ENCODE measurements around the gene CAMK4.
"Not testable (repeated sequence)": the region's sequence is repeated elsewhere in the genome, so short reads cannot be mapped to it uniquely, and the experiment has no call there.

The CAMK4 gene

DNA sequence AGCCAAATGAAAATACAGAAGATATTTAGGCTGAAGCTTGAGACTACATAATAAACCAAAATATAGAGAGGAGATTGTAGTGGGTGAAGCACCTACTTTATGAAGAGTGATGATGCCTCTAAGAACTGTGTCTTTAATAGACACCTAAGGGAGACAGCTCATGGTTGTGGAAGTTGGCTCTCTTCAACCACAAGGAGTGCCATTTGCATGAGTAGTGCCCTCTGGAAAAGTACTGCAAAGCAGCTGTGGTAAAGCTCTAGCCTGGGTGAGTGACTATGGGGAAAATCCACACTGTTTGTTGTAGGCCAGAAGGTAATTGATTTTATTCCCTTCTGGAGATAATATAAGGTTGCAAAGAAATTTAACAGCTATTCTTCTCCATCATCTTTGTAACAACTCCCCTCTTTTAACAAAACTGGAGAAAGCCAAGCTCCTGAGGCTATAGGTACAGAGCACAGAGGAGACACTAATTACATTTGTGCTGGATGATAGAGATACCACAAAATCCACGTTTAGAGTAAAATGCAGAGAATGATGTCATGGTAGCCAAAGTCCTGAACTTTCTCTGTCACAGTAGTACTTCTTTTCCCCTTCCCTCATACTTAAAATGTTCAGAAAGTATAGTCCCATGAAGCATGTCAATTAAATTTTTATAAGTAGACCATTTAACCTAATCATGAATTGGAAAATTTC, 165.4 kb downstream of the CAMK4 start:
- no peaks in the 10 kb centered on the region for H3K9me3 ChIP-seq (ENCODE audit: low read length)
- no peaks in the 10 kb centered on the region for H3K27me3 ChIP-seq (ENCODE audit: insufficient read depth, low read length)
- H2AFZ ChIP-seq (ENCODE audit: low read depth, low read length) = no peak overlapping the region
- no peak overlapping the region for H3K4me3 ChIP-seq (ENCODE audit: low read length)
- no peaks in the 10 kb centered on the region for H3K36me3 ChIP-seq (ENCODE audit: insufficient read depth, low read length)
- H3K4me1 ChIP-seq (ENCODE audit: insufficient read depth, low read length) = no peaks in the 10 kb centered on the region

GRCh38 chr5:111392181-111392580, 168.0 kb downstream of the CAMK4 start:
- Histone ChIP-seq H3K9me3 (ENCODE audit: low read length) (no peaks in the 10 kb centered on the region), H3K4me1 (ENCODE audit: insufficient read depth, low read length) (no peaks in the 10 kb centered on the region), H3K4me3 (ENCODE audit: low read length) (no peak overlapping the region), H2AFZ (ENCODE audit: low read depth, low read length) (no peak overlapping the region), H3K27me3 (ENCODE audit: insufficient read depth, low read length) (no peaks in the 10 kb centered on the region), H3K36me3 (ENCODE audit: insufficient read depth, low read length) (no peaks in the 10 kb centered on the region)

DNA sequence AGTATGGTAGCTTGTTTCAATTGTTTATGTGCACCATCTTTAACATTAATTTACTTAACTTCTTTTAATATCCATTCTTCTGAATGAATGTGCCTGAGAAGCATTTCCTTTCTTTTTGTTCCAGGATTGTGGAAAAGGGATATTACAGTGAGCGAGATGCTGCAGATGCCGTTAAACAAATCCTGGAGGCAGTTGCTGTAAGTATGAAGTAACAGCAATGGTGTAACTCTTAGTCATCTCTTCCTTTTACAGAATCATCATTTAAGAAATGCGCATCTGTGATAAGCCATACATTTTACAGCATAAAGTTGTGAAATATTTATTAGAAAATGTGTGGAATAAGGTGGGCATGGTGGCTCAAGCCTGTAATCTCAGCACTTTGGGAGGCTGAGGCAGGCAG, 170.4 kb downstream of the CAMK4 start:
- Histone ChIP-seq H3K36me3 (ENCODE audit: insufficient read depth, low read length) (no peaks in the 10 kb centered on the region), H2AFZ (ENCODE audit: low read depth, low read length) (no peak overlapping the region)

GRCh38 chr5:111398013-111398412, 173.8 kb downstream of the CAMK4 start:
- no peaks in the 10 kb centered on the region for H3K36me3 ChIP-seq (ENCODE audit: insufficient read depth, low read length)
- H3K27me3 ChIP-seq (ENCODE audit: insufficient read depth, low read length) = no peaks in the 10 kb centered on the region
- H3K4me3 ChIP-seq (ENCODE audit: low read length) = no peak overlapping the region
- H3K4me1 ChIP-seq (ENCODE audit: insufficient read depth, low read length) = no peaks in the 10 kb centered on the region
- no peak overlapping the region for H2AFZ ChIP-seq (ENCODE audit: low read depth, low read length)
- H3K9me3 ChIP-seq (ENCODE audit: low read length) = no peaks in the 10 kb centered on the region

More for the DNA sequence above, 170.4 kb downstream of the CAMK4 start:
- H3K9me3 ChIP-seq (ENCODE audit: low read length) = no peaks in the 10 kb centered on the region
- no peaks in the 10 kb centered on the region for H3K4me1 ChIP-seq (ENCODE audit: insufficient read depth, low read length)
- no peak overlapping the region for H3K4me3 ChIP-seq (ENCODE audit: low read length)
- H3K27me3 ChIP-seq (ENCODE audit: insufficient read depth, low read length) = no peaks in the 10 kb centered on the region

DNA sequence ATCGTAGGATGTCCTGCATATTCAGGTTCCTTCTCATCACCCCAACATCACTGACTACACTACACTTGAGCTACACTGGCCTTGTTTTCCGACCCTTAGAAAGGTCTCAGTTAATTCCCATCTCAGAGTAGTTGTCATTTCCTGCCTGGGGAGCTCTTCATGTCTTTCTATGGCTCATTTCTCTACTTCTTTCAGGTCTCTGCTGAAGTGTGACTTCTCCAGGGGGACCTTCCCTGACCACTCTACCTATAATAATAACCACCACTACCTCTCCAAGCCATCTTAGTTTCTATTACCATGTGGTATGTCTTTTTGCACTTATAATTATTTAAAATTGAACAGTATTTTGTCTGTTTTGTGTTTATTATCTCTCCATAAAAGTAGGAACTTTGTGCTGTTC, 174.9 kb downstream of the CAMK4 start:
- H3K4me1 ChIP-seq (ENCODE audit: insufficient read depth, low read length) = no peaks in the 10 kb centered on the region
- H3K9me3 ChIP-seq (ENCODE audit: low read length) = no peaks in the 10 kb centered on the region
- no peak overlapping the region for H3K4me3 ChIP-seq (ENCODE audit: low read length)
- H2AFZ ChIP-seq (ENCODE audit: low read depth, low read length) = no peak overlapping the region
- no peaks in the 10 kb centered on the region for H3K27me3 ChIP-seq (ENCODE audit: insufficient read depth, low read length)
- H3K36me3 ChIP-seq (ENCODE audit: insufficient read depth, low read length) = no peaks in the 10 kb centered on the region

DNA sequence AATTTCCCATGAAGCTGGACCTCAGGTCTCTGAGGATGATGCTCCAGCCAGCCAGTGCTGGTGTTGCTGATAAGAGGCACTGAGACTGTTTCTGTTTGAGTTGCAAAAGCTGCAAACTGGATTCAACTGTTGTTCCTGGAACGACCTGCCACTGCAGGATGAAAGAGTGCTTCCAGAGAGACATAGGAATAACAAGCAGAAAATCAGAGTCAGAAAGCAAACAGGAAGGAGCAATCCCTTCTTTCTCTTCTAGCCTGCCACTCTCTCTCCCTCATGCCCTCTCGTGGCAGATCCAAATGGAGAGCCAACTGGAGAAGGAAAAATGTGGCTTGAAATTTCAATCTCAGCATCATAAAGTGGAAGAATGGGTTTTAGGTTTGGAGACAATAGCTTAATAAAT, 177.7 kb downstream of the CAMK4 start:
- Histone ChIP-seq H3K9me3 (ENCODE audit: low read length) (no peaks in the 10 kb centered on the region), H3K4me3 (ENCODE audit: low read length) (no peak overlapping the region), H3K36me3 (ENCODE audit: insufficient read depth, low read length) (no peaks in the 10 kb centered on the region), H2AFZ (ENCODE audit: low read depth, low read length) (no peak overlapping the region), H3K4me1 (ENCODE audit: insufficient read depth, low read length) (no peaks in the 10 kb centered on the region), H3K27me3 (ENCODE audit: insufficient read depth, low read length) (no peaks in the 10 kb centered on the region)

DNA sequence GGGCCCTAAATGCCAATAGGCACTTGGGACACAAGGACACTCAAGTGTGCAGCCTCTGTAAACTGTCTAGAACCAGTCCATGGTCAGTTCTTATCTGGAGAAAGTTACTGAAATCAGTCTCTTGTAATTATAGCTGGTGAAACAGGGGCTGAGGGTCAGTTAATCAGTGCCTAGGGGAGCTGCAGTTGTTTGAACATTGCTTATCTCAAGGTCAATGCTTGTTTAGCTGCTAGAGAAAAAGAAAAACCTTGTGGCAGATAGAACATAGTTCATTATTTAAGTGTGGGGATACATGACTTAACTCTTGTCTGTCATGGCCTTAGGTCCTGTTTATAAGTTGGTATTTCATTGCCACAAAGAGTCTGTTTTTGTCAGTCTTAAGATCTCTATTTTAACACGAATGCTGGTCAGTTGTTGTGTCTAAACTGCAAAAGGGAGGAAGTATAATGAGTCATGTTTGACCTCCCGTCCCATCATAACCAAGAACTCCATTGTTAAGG, 180.1 kb downstream of the CAMK4 start:
- H3K27me3 ChIP-seq (ENCODE audit: insufficient read depth, low read length) = no peaks in the 10 kb centered on the region
- H3K4me1 ChIP-seq (ENCODE audit: insufficient read depth, low read length) = no peaks in the 10 kb centered on the region
- H3K36me3 ChIP-seq (ENCODE audit: insufficient read depth, low read length) = no peaks in the 10 kb centered on the region
- no peak overlapping the region for H3K4me3 ChIP-seq (ENCODE audit: low read length)
- H3K9me3 ChIP-seq (ENCODE audit: low read length) = peaks cover 4% of the 10 kb centered on the region
- H2AFZ ChIP-seq (ENCODE audit: low read depth, low read length) = no peak overlapping the region

- H3K36me3 ChIP-seq (ENCODE audit: insufficient read depth, low read length) = no peaks in the 10 kb centered on the region
- no peaks in the 10 kb centered on the region for H3K27me3 ChIP-seq (ENCODE audit: insufficient read depth, low read length)
- H3K9me3 ChIP-seq (ENCODE audit: low read length) = peaks cover 4% of the 10 kb centered on the region
- H2AFZ ChIP-seq (ENCODE audit: low read depth, low read length) = no peak overlapping the region
- H3K4me1 ChIP-seq (ENCODE audit: insufficient read depth, low read length) = no peaks in the 10 kb centered on the region
- no peak overlapping the region for H3K4me3 ChIP-seq (ENCODE audit: low read length)
Measured at GRCh38 chr5:111407562-111407961, 183.4 kb downstream of the CAMK4 start.

- no peak overlapping the region for H2AFZ ChIP-seq (ENCODE audit: low read depth, low read length)
- no peaks in the 10 kb centered on the region for H3K27me3 ChIP-seq (ENCODE audit: insufficient read depth, low read length)
- H3K4me1 ChIP-seq (ENCODE audit: insufficient read depth, low read length) = no peaks in the 10 kb centered on the region
- no peak overlapping the region for H3K4me3 ChIP-seq (ENCODE audit: low read length)
- H3K36me3 ChIP-seq (ENCODE audit: insufficient read depth, low read length) = no peaks in the 10 kb centered on the region
- peaks cover 4% of the 10 kb centered on the region for H3K9me3 ChIP-seq (ENCODE audit: low read length)
Measured at GRCh38 chr5:111408817-111409216, 184.6 kb downstream of the CAMK4 start.

GRCh38 chr5:111409266-111409665, 185.1 kb downstream of the CAMK4 start:
- H3K27me3 ChIP-seq (ENCODE audit: insufficient read depth, low read length); H3K9me3 ChIP-seq (ENCODE audit: low read length): not testable (repeated sequence)

GRCh38 chr5:111410067-111410466, 185.9 kb downstream of the CAMK4 start:
- not testable (repeated sequence) for H3K27me3 ChIP-seq (ENCODE audit: insufficient read depth, low read length); H3K36me3 ChIP-seq (ENCODE audit: insufficient read depth, low read length); H2AFZ ChIP-seq (ENCODE audit: low read depth, low read length); H3K9me3 ChIP-seq (ENCODE audit: low read length); H3K4me1 ChIP-seq (ENCODE audit: insufficient read depth, low read length); H3K4me3 ChIP-seq (ENCODE audit: low read length)

More at GRCh38 chr5:111409266-111409665, 185.1 kb downstream of the CAMK4 start:
- H3K36me3 ChIP-seq (ENCODE audit: insufficient read depth, low read length); H3K4me1 ChIP-seq (ENCODE audit: insufficient read depth, low read length); H2AFZ ChIP-seq (ENCODE audit: low read depth, low read length); H3K4me3 ChIP-seq (ENCODE audit: low read length): not testable (repeated sequence)

DNA sequence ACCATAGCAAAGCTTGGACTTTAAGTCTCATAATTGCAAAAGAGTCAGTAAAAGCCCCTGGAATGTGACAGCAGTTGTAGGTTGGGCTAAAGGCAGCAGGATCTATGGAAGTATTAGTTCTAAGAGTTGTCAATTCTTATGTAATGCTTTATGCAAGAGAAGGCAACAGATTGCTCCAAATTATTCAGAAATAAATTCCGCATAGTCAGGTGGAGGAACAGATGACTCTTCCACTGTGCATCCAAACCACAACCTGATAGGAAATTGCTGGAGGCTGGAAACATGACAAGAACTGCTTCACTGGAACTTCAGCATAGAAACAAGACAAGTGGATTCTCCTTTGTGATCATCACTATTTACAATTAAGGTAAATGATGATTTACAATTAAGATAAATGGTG, 187.1 kb downstream of the CAMK4 start:
- H3K4me1 ChIP-seq (ENCODE audit: insufficient read depth, low read length) = no peaks in the 10 kb centered on the region
- peaks cover 4% of the 10 kb centered on the region for H3K9me3 ChIP-seq (ENCODE audit: low read length)
- H3K27me3 ChIP-seq (ENCODE audit: insufficient read depth, low read length) = no peaks in the 10 kb centered on the region
- no peaks in the 10 kb centered on the region for H3K36me3 ChIP-seq (ENCODE audit: insufficient read depth, low read length)
- no peak overlapping the region for H3K4me3 ChIP-seq (ENCODE audit: low read length)
- H2AFZ ChIP-seq (ENCODE audit: low read depth, low read length) = no peak overlapping the region

- Histone ChIP-seq H3K36me3 (ENCODE audit: insufficient read depth, low read length) (no peaks in the 10 kb centered on the region), H2AFZ (ENCODE audit: low read depth, low read length) (no peak overlapping the region), H3K9me3 (ENCODE audit: low read length) (peaks cover 4% of the 10 kb centered on the region), H3K4me3 (ENCODE audit: low read length) (no peak overlapping the region), H3K4me1 (ENCODE audit: insufficient read depth, low read length) (no peaks in the 10 kb centered on the region), H3K27me3 (ENCODE audit: insufficient read depth, low read length) (no peaks in the 10 kb centered on the region)
Measured at GRCh38 chr5:111412593-111412992, 188.4 kb downstream of the CAMK4 start.

DNA sequence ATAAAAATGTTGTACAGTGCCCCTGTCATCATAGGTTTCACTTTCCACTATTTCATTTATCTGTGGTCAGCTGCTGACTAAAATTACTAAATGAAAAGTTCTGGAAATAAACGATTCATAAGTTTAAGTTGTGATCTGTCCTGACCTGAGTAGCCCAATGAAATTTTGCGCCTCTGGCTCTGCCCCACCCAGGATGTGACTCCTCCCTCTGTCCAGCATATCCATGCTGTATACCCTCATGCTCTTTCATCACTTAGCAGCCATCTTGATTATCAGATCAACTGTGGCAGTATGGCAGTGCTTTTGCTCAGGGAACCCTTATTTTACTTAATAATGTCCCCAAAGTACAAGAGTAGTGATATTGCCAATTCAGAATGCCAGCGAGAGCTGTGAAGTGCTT, 190.9 kb downstream of the CAMK4 start:
- Histone ChIP-seq H3K4me3 (ENCODE audit: low read length) (no peak overlapping the region), H3K36me3 (ENCODE audit: insufficient read depth, low read length) (no peaks in the 10 kb centered on the region), H3K27me3 (ENCODE audit: insufficient read depth, low read length) (no peaks in the 10 kb centered on the region), H2AFZ (ENCODE audit: low read depth, low read length) (no peak overlapping the region), H3K9me3 (ENCODE audit: low read length) (no peaks in the 10 kb centered on the region), H3K4me1 (ENCODE audit: insufficient read depth, low read length) (no peaks in the 10 kb centered on the region)

Measured in neuron (in vitro differentiated cells).